CD4-positive, alpha-beta T cell (primary cell): ENCODE measurements around the gene METTL24. TPM values are rescaled to one million over a fixed set of nuclear protein-coding genes. Genes with fewer than 3 reads are reported as not detected.

Experiments
- ATAC-seq: fragments of 200-7000 bp; cut with Tn5 transposase; one replicate; pipeline ENCODE4 v1.10.0; 2022; ENCODE audit warnings: mild to moderate bottlenecking; ENCODE audit not compliant: poor library complexity
- CTCF ChIA-PET: fragments of 350-600 bp; sonication (Branson Sonifier 250); formaldehyde crosslinking; loops from one replicate; lab custom pipeline; 2021; ENCODE audit warnings: antibody characterized with exemption, inconsistent platforms; lab: Charles Lee
- POLR2A ChIA-PET: fragments of 350-600 bp; sonication (Branson Sonifier 250); formaldehyde crosslinking; loops from one replicate; lab custom pipeline; 2021; ENCODE audit warnings: antibody characterized with exemption, inconsistent platforms; lab: Charles Lee
- DNase-seq, 14 experiments: peaks; one replicate each; pipeline ENCODE4 v3.0.0-alpha.2; 2013 to 2020; ENCODE audit warnings: mixed read lengths in 2 of 14
- H3K27ac ChIP-seq, 2 donors: one replicate each; pipeline versions ENCODE4 v1.5.1 to v1.7.0; 2013; ENCODE audit warnings: low read length in 2 of 2, low read depth in 1 of 2, mild to moderate bottlenecking in 1 of 2
- H3K27me3 ChIP-seq, 2 experiments: 1 replicate in 1 of 2; 2 replicates in 1 of 2; pipeline versions ENCODE4 v1.6.1 to v1.7.0; 2013; ENCODE audit warnings: low read length in 2 of 2, control low read depth in 1 of 2, mild to moderate bottlenecking in 1 of 2, moderate library complexity in 1 of 2; ENCODE audit not compliant: insufficient read depth in 2 of 2, control insufficient read depth in 1 of 2
- H3K36me3 ChIP-seq: one replicate; pipeline ENCODE4 v1.6.1; 2013; ENCODE audit warnings: low read length, control low read depth; ENCODE audit not compliant: insufficient read depth
- H3K4me1 ChIP-seq: one replicate; pipeline ENCODE4 v1.6.1; 2013; ENCODE audit warnings: low read length, control low read depth; ENCODE audit not compliant: insufficient read depth
- H3K4me3 ChIP-seq: one replicate; pipeline ENCODE4 v1.5.1; 2013; ENCODE audit warnings: mild to moderate bottlenecking, low read length, moderate library complexity
- H3K9me3 ChIP-seq, 2 experiments: 1 replicate in 1 of 2; 2 replicates in 1 of 2; pipeline versions ENCODE4 v1.6.1 to v1.7.0; 2013; ENCODE audit warnings: low read length in 2 of 2, mild to moderate bottlenecking in 2 of 2, control low read depth in 1 of 2, moderate library complexity in 1 of 2; ENCODE audit not compliant: control insufficient read depth in 1 of 2, insufficient read depth in 1 of 2
- H3K27ac Mint-ChIP-seq: one replicate; pipeline ENCODE4 v1.8.0; 2020; ENCODE audit warnings: mixed read lengths
- H3K27me3 Mint-ChIP-seq: one replicate; pipeline ENCODE4 v1.8.0; 2021; ENCODE audit warnings: mixed read lengths
- H3K36me3 Mint-ChIP-seq: one replicate; pipeline ENCODE4 v1.8.0; 2021; ENCODE audit warnings: low read depth, mixed read lengths
- H3K4me1 Mint-ChIP-seq: one replicate; pipeline ENCODE4 v1.8.0; 2021; ENCODE audit warnings: low read depth, mixed read lengths
- H3K4me3 Mint-ChIP-seq: one replicate; pipeline ENCODE4 v1.8.0; 2020; ENCODE audit warnings: mild to moderate bottlenecking, mixed read lengths
- H3K9me3 Mint-ChIP-seq: one replicate; pipeline ENCODE4 v1.8.0; 2020; ENCODE audit warnings: mixed read lengths
- intact Hi-C, 2 experiments: fragments of 100-400 bp; cut with DNase I in 1 of 2; cut with micrococcal nuclease in 1 of 2; formaldehyde crosslinking; loops; one replicate each; pipeline versions ENCODE4 v1.15.1 to v1.9.0; 2023 to 2025; cut with DNase I, micrococcal nuclease
- total RNA-seq, 174 experiments: library from RNA in 2 of 174; stranded (reverse) in 2 of 174; gene quantifications; one replicate each; pipeline ENCODE4 v1.2.3 and lab custom pipeline; 2021 to 2026
- TF ChIP-seq, protein P1 (sequence below): fragments of 200-600 bp; IDR thresholded peaks from one replicate; pipeline ENCODE4 v1.8.0; 2022; ENCODE audit warnings: antibody characterized with exemption, mild to moderate bottlenecking

METTL24 gene
- total RNA-seq, 2 experiments from 2014 or later = not detected

DNA sequence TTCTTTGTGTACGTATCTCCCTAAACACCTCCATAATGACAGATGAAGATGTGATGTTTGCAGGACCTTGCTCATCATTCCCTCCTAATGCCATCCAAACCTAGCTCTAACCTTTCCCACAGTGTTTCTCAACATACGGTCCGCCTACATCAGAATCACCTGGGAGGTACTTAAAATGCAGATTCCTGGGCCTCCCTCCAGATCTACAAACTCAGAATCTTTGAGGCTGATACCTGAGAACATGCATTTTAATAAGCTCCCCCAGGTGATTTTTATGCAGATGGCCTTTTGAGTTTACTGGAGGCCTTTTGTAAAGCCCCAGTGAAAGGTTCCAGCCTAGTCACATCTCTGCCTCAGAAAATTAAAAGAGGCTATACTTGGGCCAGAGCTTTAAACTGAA lies 40.5 kb downstream of the METTL24 start:
- intact Hi-C loops = no loop called here
- DNase-seq (no peak), ATAC-seq (no peak)
- Mint-ChIP-seq H3K27ac (no peak overlapping the region), H3K4me3 (no peak overlapping the region), H3K36me3 (no peaks in the 10 kb centered on the region), H3K4me1 (no peaks in the 10 kb centered on the region), H3K27me3 (no peaks in the 10 kb centered on the region), H3K9me3 (no peaks in the 10 kb centered on the region)
- TF ChIP-seq, protein P1, sequence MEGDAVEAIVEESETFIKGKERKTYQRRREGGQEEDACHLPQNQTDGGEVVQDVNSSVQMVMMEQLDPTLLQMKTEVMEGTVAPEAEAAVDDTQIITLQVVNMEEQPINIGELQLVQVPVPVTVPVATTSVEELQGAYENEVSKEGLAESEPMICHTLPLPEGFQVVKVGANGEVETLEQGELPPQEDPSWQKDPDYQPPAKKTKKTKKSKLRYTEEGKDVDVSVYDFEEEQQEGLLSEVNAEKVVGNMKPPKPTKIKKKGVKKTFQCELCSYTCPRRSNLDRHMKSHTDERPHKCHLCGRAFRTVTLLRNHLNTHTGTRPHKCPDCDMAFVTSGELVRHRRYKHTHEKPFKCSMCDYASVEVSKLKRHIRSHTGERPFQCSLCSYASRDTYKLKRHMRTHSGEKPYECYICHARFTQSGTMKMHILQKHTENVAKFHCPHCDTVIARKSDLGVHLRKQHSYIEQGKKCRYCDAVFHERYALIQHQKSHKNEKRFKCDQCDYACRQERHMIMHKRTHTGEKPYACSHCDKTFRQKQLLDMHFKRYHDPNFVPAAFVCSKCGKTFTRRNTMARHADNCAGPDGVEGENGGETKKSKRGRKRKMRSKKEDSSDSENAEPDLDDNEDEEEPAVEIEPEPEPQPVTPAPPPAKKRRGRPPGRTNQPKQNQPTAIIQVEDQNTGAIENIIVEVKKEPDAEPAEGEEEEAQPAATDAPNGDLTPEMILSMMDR = no peak
- Histone ChIP-seq H3K36me3 (no peaks in the 10 kb centered on the region), H3K9me3 (no peaks in the 10 kb centered on the region), H3K4me1 (no peaks in the 10 kb centered on the region), H3K27ac (no peak overlapping the region), H3K27me3 (no peaks in the 10 kb centered on the region), H3K4me3 (no peak overlapping the region)
- POLR2A ChIA-PET = no interaction called here
- CTCF ChIA-PET = no interaction called here

DNA sequence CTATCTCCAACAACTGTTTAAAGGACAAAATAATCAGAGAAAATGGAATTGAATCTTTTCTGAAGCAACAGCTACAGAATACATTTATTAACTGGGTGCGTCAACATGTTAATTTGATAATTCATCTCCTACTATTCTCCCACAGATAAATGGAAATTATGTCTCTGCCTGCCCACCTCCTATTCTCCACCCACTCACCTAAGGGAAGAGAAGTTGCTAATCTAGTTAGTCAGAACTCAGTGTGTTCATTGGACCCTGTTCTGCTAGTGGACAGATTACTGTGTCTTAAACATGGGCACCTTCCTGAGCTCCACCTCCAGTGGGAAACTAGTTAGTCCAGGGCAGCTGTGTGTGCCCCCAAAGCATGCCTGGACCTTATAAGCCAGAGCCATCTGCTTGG lies 41.0 kb downstream of the METTL24 start:
- H3K9me3 ChIP-seq = no peaks in the 10 kb centered on the region
- H3K4me1 Mint-ChIP-seq = no peaks in the 10 kb centered on the region
- TF ChIP-seq, protein P1 = no peak
- ATAC-seq (no peak), DNase-seq (no peak)
- H3K27ac ChIP-seq = no peak overlapping the region
- H3K36me3 Mint-ChIP-seq = no peaks in the 10 kb centered on the region
- no peaks in the 10 kb centered on the region for H3K36me3 ChIP-seq
- no peaks in the 10 kb centered on the region for H3K27me3 ChIP-seq
- H3K9me3 Mint-ChIP-seq = no peaks in the 10 kb centered on the region
- intact Hi-C loops = no loop called here
- no peaks in the 10 kb centered on the region for H3K4me1 ChIP-seq
- no peak overlapping the region for H3K27ac Mint-ChIP-seq
- H3K4me3 Mint-ChIP-seq = no peak overlapping the region
- CTCF ChIA-PET = no interaction called here
- H3K27me3 Mint-ChIP-seq = no peaks in the 10 kb centered on the region
- POLR2A ChIA-PET = no interaction called here
- H3K4me3 ChIP-seq = no peak overlapping the region

DNA sequence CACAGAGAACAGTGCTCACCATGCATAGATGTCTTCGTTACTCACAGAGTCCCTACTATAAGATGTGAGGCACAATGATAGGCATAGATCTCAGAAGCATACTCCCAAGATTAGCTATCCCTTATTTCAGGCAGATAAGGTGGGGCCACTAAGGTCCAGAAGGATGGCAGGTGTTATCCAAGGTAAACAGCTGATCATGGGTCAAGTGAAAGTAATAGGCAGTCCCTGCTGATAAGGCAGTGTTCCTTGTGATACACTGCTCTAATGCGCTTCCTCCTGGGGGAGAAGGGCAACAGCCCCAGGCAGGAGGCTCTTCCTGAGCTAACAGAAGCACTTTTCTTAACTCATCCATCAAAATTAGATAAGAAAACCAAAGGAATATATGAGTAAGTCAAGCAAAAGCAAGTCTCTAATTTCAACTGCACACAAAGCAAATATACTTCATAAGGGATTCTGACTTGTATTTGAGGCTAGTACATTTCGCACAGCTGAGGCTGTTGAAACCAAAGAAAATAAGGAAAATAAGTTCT lies 42.2 kb downstream of the METTL24 start:
- H3K36me3 Mint-ChIP-seq = no peaks in the 10 kb centered on the region
- no peak overlapping the region for H3K27ac ChIP-seq
- no peaks in the 10 kb centered on the region for H3K4me1 Mint-ChIP-seq
- DNase-seq (no peak), ATAC-seq (no peak)
- intact Hi-C loops = no loop called here
- H3K4me3 ChIP-seq = no peak overlapping the region
- H3K36me3 ChIP-seq = no peaks in the 10 kb centered on the region
- no peak overlapping the region for H3K27ac Mint-ChIP-seq
- H3K27me3 ChIP-seq = no peaks in the 10 kb centered on the region
- H3K27me3 Mint-ChIP-seq = no peaks in the 10 kb centered on the region
- no peak overlapping the region for H3K4me3 Mint-ChIP-seq
- H3K4me1 ChIP-seq = no peaks in the 10 kb centered on the region
- ChIA-PET CTCF (no interaction called here), POLR2A (no interaction called here)
- H3K9me3 Mint-ChIP-seq = no peaks in the 10 kb centered on the region
- TF ChIP-seq, protein P1 = no peak
- no peaks in the 10 kb centered on the region for H3K9me3 ChIP-seq
